Gastrocnemius medialis (tissue), 4 donors: ENCODE measurements around the gene HESX1. TPM values are rescaled to one million over a fixed set of nuclear protein-coding genes. Genes with fewer than 3 reads are reported as not detected.

Source experiments
- ATAC-seq, 2 donors: fragments of 150-250 bp; one replicate each; pipeline ENCODE4 v1.9.1; 2016
- DNase-seq, 2 donors: peaks; one replicate each; pipeline ENCODE4 v3.0.0-alpha.2; 2019
- H3K27ac ChIP-seq, 4 donors: fragments of 200-600 bp; sonication (generic); 1 replicate in 1 of 4; 2 replicates in 3 of 4; pipeline ENCODE4 v1.5.1; 2016 to 2018; ENCODE audit warnings: mild to moderate bottlenecking in 2 of 4, moderate library complexity in 1 of 4
- H3K27me3 ChIP-seq, 3 donors: fragments of 200-600 bp; sonication (generic) in 2 of 3; 1 replicate in 1 of 3; 2 replicates in 2 of 3; pipeline versions ENCODE4 v1.5.1 to v1.6.0; 2016 to 2019; ENCODE audit warnings: mild to moderate bottlenecking in 1 of 3, moderate library complexity in 1 of 3
- H3K36me3 ChIP-seq, 2 donors: fragments of 200-600 bp; sonication (generic) in 1 of 2; one replicate each; pipeline ENCODE4 v1.5.1; 2017 to 2018
- H3K4me1 ChIP-seq, 2 donors: fragments of 200-600 bp; sonication (generic) in 1 of 2; one replicate each; pipeline ENCODE4 v1.5.1; 2016 to 2017; ENCODE audit warnings: mild to moderate bottlenecking in 2 of 2
- H3K4me3 ChIP-seq, 4 donors: fragments of 200-600 bp; sonication (generic) in 3 of 4; 1 replicate in 1 of 4; 2 replicates in 3 of 4; pipeline ENCODE4 v1.5.1; 2016 to 2019; ENCODE audit warnings: mild to moderate bottlenecking in 2 of 4
- H3K9me3 ChIP-seq, 3 donors: fragments of 200-600 bp; sonication (generic) in 2 of 3; 1 replicate in 1 of 3; 2 replicates in 2 of 3; pipeline ENCODE4 v1.5.1; 2016 to 2019
- CTCF ChIP-seq, 5 experiments: fragments of 450-650 bp in 3 of 5; fragments of 200-600 bp in 2 of 5; sonication (generic) in 2 of 5; IDR thresholded peaks in 4 of 5; conservative IDR thresholded peaks in 1 of 5; 1 replicate in 4 of 5; 2 replicates in 1 of 5; pipeline ENCODE4 v1.5.1; 2016 to 2019; ENCODE audit warnings: antibody characterized with exemption in 5 of 5, mild to moderate bottlenecking in 3 of 5, moderate library complexity in 3 of 5
- POLR2A ChIP-seq, 2 donors: fragments of 450-650 bp; IDR thresholded peaks; one replicate each; pipeline ENCODE4 v1.6.1; 2017; ENCODE audit warnings: antibody characterized with exemption in 2 of 2, mild to moderate bottlenecking in 2 of 2, moderate library complexity in 2 of 2
- in situ Hi-C, 4 donors: fragments of 200-750 bp; cut with MboI; loops; one replicate each; pipeline versions ENCODE4 v1.15.0 to v1.8.0; 2017; ENCODE audit warnings: low sequenced_read_pairs in 4 of 4
- intact Hi-C: fragments of 100-400 bp; cut with DNase I; formaldehyde crosslinking; loops from one replicate; pipeline ENCODE4 v1.15.1; 2023; ENCODE audit warnings: low total_unique reads
- total RNA-seq, 4 donors: library from RNA; depleted of rRNA; stranded (reverse); fragments of >200 nt; gene quantifications; one replicate each; pipeline versions ENCODE4 v1.1.0 to v1.2.3, GENCODE V29; 2016

HESX1 gene
- total RNA-seq = under 1 TPM in 1 of 4 donors, not detected in 3; 0.85 TPM

GRCh38 chr3:57199895-57200297 lies at the start of gene HESX1:
Gene HESX1, minus strand, starts transcription at chr3:57199978. Its CDS starts 60 bp downstream, at chr3:57199918.
- ATAC-seq = no peak
- no peaks in the 10 kb centered on the region for H3K36me3 ChIP-seq
- H3K27me3 ChIP-seq = peaks cover 0 to 4% (median 0%) of the 10 kb centered on the region in 3 donors
- H3K4me1 ChIP-seq = no peaks in the 10 kb centered on the region
- DNase-seq = no peak
- H3K4me3 ChIP-seq = no peak within 1 kb of the TSS
- TF ChIP-seq CTCF (IDR thresholded peaks at IDR 0.05 in 4 of 5, conservative IDR thresholded peaks at IDR 0.05 in 1 of 5) = no peak
- no peak for TF ChIP-seq POLR2A (IDR thresholded peaks at IDR 0.05)
- H3K27ac ChIP-seq = no peak within 1 kb of the TSS
- in situ Hi-C loops (no loop called here), intact Hi-C loops (no loop called here)
- H3K9me3 ChIP-seq = no peaks in the 10 kb centered on the region

- intact Hi-C loops (no loop called here), in situ Hi-C loops (loop anchor here in 2 of 4 donors (25.0 kb wide), 1 partner anchor 317 kb away; the partner anchor contains the start of gene PDE12 (in 2 of the 2))
- ATAC-seq = no peak
Observed at GRCh38 chr3:57244946-57245345, 45.2 kb upstream of the HESX1 start.

GRCh38 chr3:57234613-57235575 lies 35.1 kb upstream of the HESX1 start:
- TF ChIP-seq POLR2A (IDR thresholded peaks at IDR 0.05) (no peak), CTCF (IDR thresholded peaks at IDR 0.05 in 4 of 5, conservative IDR thresholded peaks at IDR 0.05 in 1 of 5) (no peak)
- DNase-seq (no peak), ATAC-seq (no peak)
- intact Hi-C loops = no loop called here
- Histone ChIP-seq H3K27ac (peak overlapping the region in 1 of 4 donors; percentile 20), H3K27me3 (no peaks in the 10 kb centered on the region), H3K4me3 (no peak overlapping the region), H3K4me1 (peaks cover 11 to 26% of the 10 kb centered on the region in 2 donors), H3K9me3 (no peaks in the 10 kb centered on the region), H3K36me3 (peaks cover 0 to 14% of the 10 kb centered on the region in 2 donors)
- in situ Hi-C loops = loop anchor here in 2 of 4 donors (25.0 kb wide), 1 partner anchor 327 kb away; the partner anchor contains the start of gene PDE12 (in 2 of the 2)

More at GRCh38 chr3:57244946-57245345, 45.2 kb upstream of the HESX1 start:
- no peaks in the 10 kb centered on the region for H3K9me3 ChIP-seq
- H3K4me1 ChIP-seq = no peaks in the 10 kb centered on the region
- no peak for TF ChIP-seq POLR2A (IDR thresholded peaks at IDR 0.05)
- TF ChIP-seq CTCF (IDR thresholded peaks at IDR 0.05 in 4 of 5, conservative IDR thresholded peaks at IDR 0.05 in 1 of 5) = no peak
- no peaks in the 10 kb centered on the region for H3K27me3 ChIP-seq
- DNase-seq = no peak
- H3K4me3 ChIP-seq = no peak overlapping the region
- H3K36me3 ChIP-seq = peaks cover 3 to 98% of the 10 kb centered on the region in 2 donors
- H3K27ac ChIP-seq = no peak overlapping the region

GRCh38 chr3:57233799-57234198 lies 34.0 kb upstream of the HESX1 start:
- no peak overlapping the region for H3K4me3 ChIP-seq
- ATAC-seq (no peak), DNase-seq (no peak)
- TF ChIP-seq CTCF (IDR thresholded peaks at IDR 0.05 in 4 of 5, conservative IDR thresholded peaks at IDR 0.05 in 1 of 5) = no peak
- no peak for TF ChIP-seq POLR2A (IDR thresholded peaks at IDR 0.05)
- in situ Hi-C loops = loop anchor here in 2 of 4 donors (25.0 kb wide), 1 partner anchor 329 kb away; the partner anchor contains the start of gene PDE12 (in 2 of the 2)
- no peaks in the 10 kb centered on the region for H3K9me3 ChIP-seq
- intact Hi-C loops = no loop called here
- H3K4me1 ChIP-seq = peaks cover 22 to 35% of the 10 kb centered on the region in 2 donors
- no peak overlapping the region for H3K27ac ChIP-seq
- peaks cover 0 to 9% of the 10 kb centered on the region in 2 donors for H3K36me3 ChIP-seq
- no peaks in the 10 kb centered on the region for H3K27me3 ChIP-seq
